Fibroblast of mammary gland (primary cell): Measurements from ENCODE around the gene CABP4.
"Not testable (repeated sequence)": the region's sequence is repeated elsewhere in the genome, so short reads cannot be mapped to it uniquely, and the experiment has no call there.

Experiments used
- DNase-seq: peaks from one replicate; pipeline ENCODE4 v3.0.0-alpha.2; 2010; ENCODE audit warnings: low read depth
- H3K4me3 ChIP-seq: 2 replicates; pipeline ENCODE4 v1.5.1; 2011; ENCODE audit warnings: low read depth, mild to moderate bottlenecking, low read length, moderate library complexity; ENCODE audit not compliant: control insufficient read depth
- CTCF ChIP-seq: conservative IDR thresholded peaks from 2 replicates; pipeline ENCODE4 v1.5.1; 2011; ENCODE audit warnings: low read depth, low read length, inconsistent platforms; ENCODE audit not compliant: control insufficient read depth, insufficient read depth

The CABP4 gene

GRCh38 chr11:67472882-67473281 is 17.7 kb downstream of the CABP4 start:
- no peak overlapping the region for H3K4me3 ChIP-seq
- no peak for DNase-seq
- TF ChIP-seq CTCF: no peak

- not testable (repeated sequence) for H3K4me3 ChIP-seq, DNase-seq
Observed at GRCh38 chr11:67476692-67477091, 21.5 kb downstream of the CABP4 start.

- not testable (repeated sequence) for H3K4me3 ChIP-seq, DNase-seq
Observed at GRCh38 chr11:67477344-67478050, 22.3 kb downstream of the CABP4 start.

- TF ChIP-seq CTCF: no peak
- DNase-seq: no peak
- peak overlapping the region; percentile 66 for H3K4me3 ChIP-seq
Observed at GRCh38 chr11:67482275-67482826, 27.2 kb downstream of the CABP4 start.

- DNase-seq: peak; percentile 97
- TF ChIP-seq CTCF: no peak
- peak within 1 kb of the TSS; percentile 66 for H3K4me3 ChIP-seq
Observed at GRCh38 chr11:67482827-67483798, 28.0 kb downstream of the CABP4 start, which contains the start of gene AIP. Gene AIP (plus strand): TSS chr11:67483026. CDS start chr11:67483159, 133 bp downstream.

- no peak overlapping the region for H3K4me3 ChIP-seq
- no peak for DNase-seq
- TF ChIP-seq CTCF: no peak
Observed at GRCh38 chr11:67483831-67484665, 28.9 kb downstream of the CABP4 start.

- no peak overlapping the region for H3K4me3 ChIP-seq
- no peak for DNase-seq
- no peak for TF ChIP-seq CTCF
Observed at GRCh38 chr11:67484847-67485311, 29.7 kb downstream of the CABP4 start.

- DNase-seq: not testable (repeated sequence)
Observed at GRCh38 chr11:67485873-67486361, 30.8 kb downstream of the CABP4 start.

More at GRCh38 chr11:67485873-67486361, 30.8 kb downstream of the CABP4 start:
- not testable (repeated sequence) for H3K4me3 ChIP-seq
